ENCODE results near the gene PIK3C2G.

The PIK3C2G gene

DNA sequence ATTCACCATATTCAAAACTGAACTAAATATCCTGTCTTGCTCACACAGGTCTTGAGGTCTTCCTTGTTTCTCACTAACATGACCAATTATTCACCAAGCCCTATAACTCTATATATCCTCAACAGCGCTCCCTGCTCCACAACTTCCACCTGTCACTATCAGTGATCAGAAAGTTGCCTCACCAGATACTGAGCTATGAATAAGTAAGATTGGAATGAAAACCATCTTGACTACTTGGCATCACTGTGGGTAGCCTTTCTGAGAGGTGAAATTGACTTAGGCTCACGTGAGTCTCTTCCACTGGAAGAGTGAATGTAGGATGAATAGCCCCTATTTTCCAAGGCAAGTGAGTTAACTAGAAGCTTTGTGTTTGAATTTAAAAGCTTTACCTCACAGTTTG, 167.1 kb downstream of the PIK3C2G start:
- TF ChIP-seq SIN3A (IDR thresholded peaks at IDR 0.05; ENCODE audit: borderline replicate concordance, insufficient read depth, low read length) = no peak
- no peak for TF ChIP-seq REST (IDR thresholded peaks at IDR 0.05; ENCODE audit: insufficient read depth in 1 of 2, low read depth in 2 of 2, low read length in 2 of 2)
- no peak for TF ChIP-seq POLR2AphosphoS5 (IDR thresholded peaks at IDR 0.05; ENCODE audit: low read depth, low read length)
- TF ChIP-seq TAF1 (IDR thresholded peaks at IDR 0.05; ENCODE audit: borderline replicate concordance, insufficient read depth, low read length) = no peak
- TF ChIP-seq FOXP2 (optimal IDR thresholded peaks at IDR 0.05; ENCODE audit: borderline replicate concordance, extremely low read depth, extremely low read length, insufficient read depth) = no peak

GRCh38 chr12:18429366-18429765, 168.0 kb downstream of the PIK3C2G start:
- TF ChIP-seq REST (IDR thresholded peaks at IDR 0.05; ENCODE audit: insufficient read depth in 1 of 2, low read depth in 2 of 2, low read length in 2 of 2) (no peak), POLR2AphosphoS5 (IDR thresholded peaks at IDR 0.05; ENCODE audit: low read depth, low read length) (no peak), SIN3A (IDR thresholded peaks at IDR 0.05; ENCODE audit: borderline replicate concordance, insufficient read depth, low read length) (no peak), FOXP2 (optimal IDR thresholded peaks at IDR 0.05; ENCODE audit: borderline replicate concordance, extremely low read depth, extremely low read length, insufficient read depth) (no peak), TAF1 (IDR thresholded peaks at IDR 0.05; ENCODE audit: borderline replicate concordance, insufficient read depth, low read length) (no peak)

- TF ChIP-seq TAF1 (IDR thresholded peaks at IDR 0.05; ENCODE audit: borderline replicate concordance, insufficient read depth, low read length) = no peak
- no peak for TF ChIP-seq FOXP2 (optimal IDR thresholded peaks at IDR 0.05; ENCODE audit: borderline replicate concordance, extremely low read depth, extremely low read length, insufficient read depth)
Measured at GRCh38 chr12:18430425-18431048, 169.2 kb downstream of the PIK3C2G start.

DNA sequence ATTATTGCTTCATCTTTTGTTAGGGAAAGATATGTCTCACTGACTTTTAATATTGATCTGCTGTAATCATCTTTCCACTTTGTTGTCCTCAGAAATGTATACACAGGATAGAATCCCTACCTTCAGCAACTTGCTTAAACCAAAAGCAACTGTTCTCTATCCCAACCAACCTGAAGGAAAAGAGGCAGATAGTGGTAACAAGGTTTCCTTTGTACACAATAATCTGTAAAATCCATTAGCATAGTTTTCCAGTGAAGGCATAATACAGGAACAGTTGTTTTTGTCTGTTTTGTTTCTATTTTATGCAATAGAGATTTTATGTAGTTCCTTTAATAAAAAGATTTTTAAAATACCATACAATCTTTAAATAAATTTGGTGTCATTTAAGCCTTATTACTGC, 170.5 kb downstream of the PIK3C2G start:
- TF ChIP-seq TAF1 (IDR thresholded peaks at IDR 0.05; ENCODE audit: borderline replicate concordance, insufficient read depth, low read length) (no peak), FOXP2 (optimal IDR thresholded peaks at IDR 0.05; ENCODE audit: borderline replicate concordance, extremely low read depth, extremely low read length, insufficient read depth) (no peak), REST (IDR thresholded peaks at IDR 0.05; ENCODE audit: insufficient read depth in 1 of 2, low read depth in 2 of 2, low read length in 2 of 2) (no peak), SIN3A (IDR thresholded peaks at IDR 0.05; ENCODE audit: borderline replicate concordance, insufficient read depth, low read length) (no peak), POLR2AphosphoS5 (IDR thresholded peaks at IDR 0.05; ENCODE audit: low read depth, low read length) (no peak)

GRCh38 chr12:18432206-18432605, 170.9 kb downstream of the PIK3C2G start:
- TF ChIP-seq TAF1 (IDR thresholded peaks at IDR 0.05; ENCODE audit: borderline replicate concordance, insufficient read depth, low read length) (no peak), FOXP2 (optimal IDR thresholded peaks at IDR 0.05; ENCODE audit: borderline replicate concordance, extremely low read depth, extremely low read length, insufficient read depth) (no peak), POLR2AphosphoS5 (IDR thresholded peaks at IDR 0.05; ENCODE audit: low read depth, low read length) (no peak), REST (IDR thresholded peaks at IDR 0.05; ENCODE audit: insufficient read depth in 1 of 2, low read depth in 2 of 2, low read length in 2 of 2) (no peak; a peak in 1 of 4 replicates), SIN3A (IDR thresholded peaks at IDR 0.05; ENCODE audit: borderline replicate concordance, insufficient read depth, low read length) (no peak)

All from PFSK-1 (cell line).